ENCODE data around the gene SREK1.
A peak's percentile ranks its signal among the peaks of the same experiment; 100 is the strongest.
"Not testable (repeated sequence)": the region's sequence is repeated elsewhere in the genome, so short reads cannot be mapped to it uniquely, and the experiment has no call there.

The SREK1 gene

GRCh38 chr5:66144074-66144833 lies at the start of gene SREK1:
Gene SREK1 (plus strand): TSS chr5:66144300. CDS start chr5:66144377, 77 bp downstream.
- DNase-seq = peak; percentile 95

- no peak for DNase-seq
These were observed 43.2 kb upstream of the SREK1 start for GRCh38 chr5:66100851-66101250.

GRCh38 chr5:66113160-66113559 lies 30.9 kb upstream of the SREK1 start:
- peak; percentile 73 for DNase-seq

- DNase-seq = no peak
These were observed 25.8 kb upstream of the SREK1 start for GRCh38 chr5:66118304-66118703.

GRCh38 chr5:66122379-66123034 lies 21.6 kb upstream of the SREK1 start:
- peak; percentile 58 for DNase-seq

- DNase-seq = no peak
These were observed 15.0 kb upstream of the SREK1 start for GRCh38 chr5:66129144-66129543.

- no peak for DNase-seq
These were observed 13.6 kb upstream of the SREK1 start for GRCh38 chr5:66130493-66130892.

- peak; percentile 14 for DNase-seq
These were observed 9.7 kb upstream of the SREK1 start for GRCh38 chr5:66134407-66134861.

GRCh38 chr5:66136053-66136452 lies 8.0 kb upstream of the SREK1 start:
- DNase-seq = no peak

GRCh38 chr5:66136944-66137343 lies 7.2 kb upstream of the SREK1 start:
- DNase-seq = not testable (repeated sequence)

- no peak for DNase-seq
These were observed 5.3 kb upstream of the SREK1 start for GRCh38 chr5:66138637-66139317.

- no peak for DNase-seq
These were observed 4.8 kb upstream of the SREK1 start for GRCh38 chr5:66139318-66139712.

- no peak for DNase-seq
These were observed 1.7 kb upstream of the SREK1 start for GRCh38 chr5:66142417-66142816.

- DNase-seq = no peak
These were observed 527 bp upstream of the SREK1 start for GRCh38 chr5:66143473-66144073.

- no peak for DNase-seq
These were observed 812 bp downstream of the SREK1 start for GRCh38 chr5:66144834-66145390.

- DNase-seq = no peak
These were observed 1.6 kb downstream of the SREK1 start for GRCh38 chr5:66145737-66146136.

- DNase-seq = no peak
These were observed 5.8 kb downstream of the SREK1 start for GRCh38 chr5:66149950-66150349.

- no peak for DNase-seq
These were observed 6.9 kb downstream of the SREK1 start for GRCh38 chr5:66151030-66151429.

GRCh38 chr5:66151491-66151890 lies 7.4 kb downstream of the SREK1 start:
- DNase-seq = no peak

GRCh38 chr5:66157046-66157445 lies 12.9 kb downstream of the SREK1 start:
- no peak for DNase-seq

GRCh38 chr5:66161356-66161755 lies 17.3 kb downstream of the SREK1 start:
- no peak for DNase-seq

GRCh38 chr5:66164044-66164790 lies 20.1 kb downstream of the SREK1 start:
- DNase-seq = peak; percentile 79

Measured in fibroblast of skin of right biceps (primary cell).